Sciatic nerve (tissue), 2 donors: ENCODE results near the gene MYO5A. TPM values are rescaled to one million over a fixed set of nuclear protein-coding genes. Genes with fewer than 3 reads are reported as not detected.
A peak's percentile ranks its signal among the peaks of the same experiment; 100 is the strongest.

Experiments
- ATAC-seq: fragments of 200-7000 bp; cut with Tn5 transposase; one replicate; pipeline ENCODE4 v1.9.1; 2020; ENCODE audit warnings: mild to moderate bottlenecking, moderate library complexity
- DNase-seq: peaks from one replicate; pipeline ENCODE4 v3.0.0-alpha.2; 2020; ENCODE audit warnings: low spot score
- intact Hi-C: fragments of 100-400 bp; cut with DNase I; formaldehyde crosslinking; loops from one replicate; pipeline ENCODE4 v1.14.2; 2022
- total RNA-seq: library from RNA; stranded (reverse); fragmentation: NEBNext Ultra II Directional; extraction: Animal tissue kit (Norgen Biotek cat#: 25700); gene quantifications from one replicate; pipeline ENCODE4 v1.2.1, GENCODE V29; 2021
- donor health status: DM: no; HTN: no; CAD: no.
- donor health status: DM: no; HTN: no; CAD: no.

The MYO5A gene
- total RNA-seq, 1 donor from 2014 or later = 30.2 TPM

GRCh38 chr15:52318729-52319500 is 209.8 kb downstream of the MYO5A start:
- intact Hi-C loops = no loop called here

GRCh38 chr15:52317688-52318087 is 211.0 kb downstream of the MYO5A start:
- DNase-seq (no peak), ATAC-seq (no peak)
- intact Hi-C loops = no loop called here

More at GRCh38 chr15:52318729-52319500, 209.8 kb downstream of the MYO5A start:
- DNase-seq = no peak
- no peak for ATAC-seq

- DNase-seq (no peak), ATAC-seq (no peak)
- intact Hi-C loops = no loop called here
These were observed 211.7 kb downstream of the MYO5A start for GRCh38 chr15:52317022-52317421.

GRCh38 chr15:52309154-52309548 is 219.5 kb downstream of the MYO5A start:
- ATAC-seq (no peak), DNase-seq (no peak)
- intact Hi-C loops = no loop called here

DNA sequence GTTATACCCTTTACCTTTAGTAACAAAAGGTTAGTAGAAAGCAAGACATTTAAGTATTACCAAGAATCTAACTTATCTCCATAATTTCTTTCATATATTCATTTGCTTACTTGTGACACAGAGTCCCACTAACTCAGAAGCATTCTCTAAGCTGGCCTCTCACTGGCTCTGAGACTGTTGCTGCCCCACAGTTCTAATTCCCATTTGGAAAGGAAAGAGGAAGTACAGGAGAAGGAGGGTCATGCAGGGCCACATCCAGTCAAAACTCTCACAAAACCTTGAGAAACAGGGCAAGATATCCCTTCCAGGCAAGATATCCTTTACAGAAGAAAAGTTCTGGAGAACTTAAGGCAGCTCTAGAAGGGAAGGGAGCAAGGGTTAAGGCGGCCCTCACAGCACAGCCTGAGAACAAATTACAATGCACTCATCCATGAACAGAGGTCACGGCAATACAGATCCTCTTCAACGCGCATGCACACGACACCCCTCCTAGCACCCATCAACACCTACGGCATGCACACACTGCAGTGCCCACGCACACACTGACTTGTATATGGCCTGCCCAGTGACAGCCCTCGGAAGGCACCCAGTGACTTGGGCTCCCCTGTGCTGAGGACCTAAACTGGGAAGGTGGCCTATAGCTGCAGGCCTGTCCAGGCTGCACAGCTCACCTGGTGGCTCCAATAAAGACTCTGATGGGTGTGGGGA is 220.1 kb downstream of the MYO5A start:
- ATAC-seq = no peak
- no peak for DNase-seq
- intact Hi-C loops = no loop called here

DNA sequence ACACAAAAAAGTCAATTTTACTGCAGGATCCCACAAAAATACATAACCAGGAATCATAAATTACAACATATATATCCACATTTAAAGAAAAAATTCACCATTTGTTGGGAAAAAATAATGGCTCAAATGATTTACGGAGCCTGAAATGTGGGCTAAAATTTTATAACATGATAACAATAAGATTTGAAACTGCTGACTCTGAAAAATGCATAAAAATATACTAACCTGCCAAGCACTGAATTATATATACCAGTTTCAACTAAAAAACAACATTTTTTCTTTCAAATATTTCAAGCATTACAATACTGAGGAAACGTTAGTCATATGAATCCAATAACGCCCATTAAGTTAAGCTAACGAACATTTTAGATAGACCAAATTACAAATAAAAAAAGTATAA is 220.8 kb downstream of the MYO5A start:
- intact Hi-C loops = no loop called here
- ATAC-seq (no peak), DNase-seq (no peak)

DNA sequence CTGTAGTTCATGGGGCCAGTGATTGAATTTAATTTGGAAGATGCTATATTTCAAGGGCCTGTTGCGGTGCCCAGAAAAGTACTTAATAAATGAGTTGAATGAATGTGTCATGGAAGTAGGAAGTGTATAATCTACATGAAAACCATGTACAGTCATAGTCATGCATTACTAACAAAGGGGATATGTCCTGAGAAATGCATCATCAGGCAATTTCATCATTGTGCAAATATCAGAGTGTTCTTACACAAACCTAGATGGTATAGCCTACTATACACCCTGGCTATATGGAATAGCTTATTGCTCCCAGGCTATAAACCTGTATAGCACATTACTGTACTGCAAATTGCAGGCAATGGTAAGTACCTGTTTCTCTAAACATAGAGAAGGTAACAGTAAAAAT is 222.4 kb downstream of the MYO5A start:
- DNase-seq (no peak), ATAC-seq (no peak)
- intact Hi-C loops = no loop called here

DNA sequence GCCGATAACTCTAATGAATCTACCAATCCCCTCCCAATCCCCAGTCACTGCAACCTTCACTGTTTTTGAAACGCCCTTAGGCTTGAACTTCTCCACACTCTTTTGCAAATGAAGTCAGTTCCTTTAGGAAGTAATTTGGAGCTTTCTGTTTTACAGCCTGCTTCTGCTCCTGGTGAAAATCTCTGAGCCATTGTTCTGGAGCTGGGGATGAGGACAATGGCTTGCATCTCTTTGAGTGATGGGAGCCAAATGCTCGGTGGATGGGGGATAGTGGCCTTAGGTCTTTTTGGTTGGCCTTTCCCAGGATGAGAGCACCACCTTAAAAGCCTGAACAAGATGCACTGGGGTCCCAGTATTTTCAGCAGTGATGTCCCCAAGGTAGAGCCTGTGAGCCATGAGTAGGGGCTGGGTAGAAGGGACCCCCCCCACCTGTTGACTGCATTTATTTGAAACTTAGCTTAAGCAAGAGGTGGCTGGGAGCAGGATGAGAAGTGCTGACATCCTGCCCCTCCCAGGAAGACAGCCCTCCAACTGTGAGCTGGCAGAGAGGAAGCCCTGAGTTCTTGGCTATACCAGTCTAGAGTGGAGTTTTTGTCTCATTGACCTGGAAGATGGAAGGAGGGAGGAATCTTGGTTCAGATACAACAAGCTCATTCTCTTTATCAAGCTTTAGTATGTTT is 225.4 kb downstream of the MYO5A start:
- DNase-seq (no peak), ATAC-seq (no peak)
- intact Hi-C loops = no loop called here

DNA sequence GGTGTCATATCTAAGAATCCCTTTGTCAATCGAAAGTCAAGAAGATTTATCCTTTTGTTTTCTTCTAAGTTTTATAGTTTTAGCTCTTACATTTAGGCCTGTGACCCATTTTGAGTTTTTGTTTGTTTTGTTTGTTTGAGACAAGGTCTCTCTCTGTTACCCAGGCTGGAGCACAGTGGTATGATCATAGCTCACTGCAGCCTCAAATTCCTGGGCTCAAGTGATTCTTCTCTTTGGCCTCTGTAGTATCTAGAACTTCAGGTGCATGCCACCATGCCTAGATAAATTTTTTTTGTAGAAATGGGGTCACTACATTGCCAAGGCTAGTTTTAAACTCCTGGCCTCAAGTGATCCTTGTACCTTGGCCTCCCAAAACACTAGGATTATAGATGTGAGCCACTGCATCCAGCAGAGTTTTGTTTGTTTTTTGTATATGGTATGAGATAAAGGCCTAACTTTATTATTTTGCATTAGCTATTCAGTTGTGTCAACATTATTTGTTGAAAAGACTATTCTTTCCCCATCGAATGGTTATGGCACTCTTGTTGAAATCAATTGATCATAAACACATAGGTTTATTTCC is 227.3 kb downstream of the MYO5A start:
- intact Hi-C loops = no loop called here
- DNase-seq (no peak), ATAC-seq (no peak)

- intact Hi-C loops = no loop called here
- DNase-seq (peak; percentile 69), ATAC-seq (peak; percentile 76)
These were observed 233.2 kb downstream of the MYO5A start, which contains the start of gene MYO5C for GRCh38 chr15:52295421-52296001. Gene MYO5C, minus strand, starts transcription at chr15:52295804. Its CDS starts 168 bp downstream, at chr15:52295636.

DNA sequence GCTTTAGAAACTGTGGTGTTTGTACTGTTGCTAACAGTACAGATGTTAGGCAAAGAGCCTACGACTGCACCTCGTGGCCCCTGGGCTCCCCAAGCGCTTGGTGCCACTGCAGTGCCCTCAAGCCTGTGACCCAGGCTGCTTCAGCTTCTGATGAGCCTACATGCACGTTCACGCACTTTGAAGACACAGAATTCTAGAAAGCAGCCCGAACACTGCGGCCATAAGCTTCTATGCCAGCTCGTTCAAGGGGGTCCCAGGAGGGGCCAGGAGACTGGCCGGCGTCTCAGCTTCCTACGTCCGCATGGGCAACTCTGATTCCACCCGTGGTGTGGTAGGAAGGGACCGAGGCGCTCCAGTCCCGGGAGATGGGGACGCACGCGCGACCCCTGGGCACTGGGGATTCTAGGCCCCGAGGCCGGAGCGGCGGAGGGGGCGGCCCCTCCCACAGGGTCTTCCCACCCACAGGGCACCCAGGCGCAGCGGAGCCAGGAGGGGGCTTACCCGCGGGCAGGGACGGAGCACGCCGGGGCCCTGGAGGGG is 233.7 kb downstream of the MYO5A start:
- ATAC-seq = no peak
- DNase-seq = no peak
- intact Hi-C loops = loop anchor here (5.0 kb wide), 1 partner anchor 653 kb away; no protein-coding TSS in a partner anchor

DNA sequence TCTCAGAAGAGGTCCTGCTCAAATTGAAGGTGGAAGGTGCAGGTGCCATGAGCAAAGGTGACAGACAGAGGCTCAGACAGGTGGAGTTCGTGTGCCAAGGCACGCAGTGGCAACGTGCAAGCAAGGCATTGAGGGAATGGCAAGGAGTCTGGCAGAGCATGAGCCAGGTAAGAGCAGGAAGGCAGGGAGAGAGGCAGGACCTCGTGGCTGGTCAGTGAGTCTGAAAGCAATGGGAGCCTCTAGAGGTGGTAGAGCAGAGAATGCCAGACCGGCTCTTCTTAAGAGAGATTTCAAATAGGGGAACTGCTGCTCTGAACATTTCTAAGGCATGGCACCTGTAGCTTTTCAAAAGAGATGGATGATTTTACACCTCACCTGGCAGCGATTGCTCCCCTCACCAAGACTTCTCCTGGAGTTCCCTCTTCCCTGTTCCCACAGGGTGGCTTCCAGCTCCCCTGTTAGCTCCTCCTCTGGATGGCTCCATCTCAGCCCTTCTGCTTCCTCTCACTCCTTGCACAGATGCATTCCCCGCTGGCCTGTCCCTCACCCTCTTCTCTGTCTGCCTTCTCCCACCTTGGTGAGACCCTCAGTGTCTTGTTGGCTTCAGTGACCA is 235.8 kb downstream of the MYO5A start:
- no peak for ATAC-seq
- intact Hi-C loops = loop anchor here (5.0 kb wide), 1 partner anchor 651 kb away; no protein-coding TSS in a partner anchor
- DNase-seq = no peak

GRCh38 chr15:52291204-52291603 is 237.5 kb downstream of the MYO5A start:
- intact Hi-C loops = loop anchor here (5.0 kb wide), 1 partner anchor 649 kb away; no protein-coding TSS in a partner anchor
- no peak for DNase-seq

GRCh38 chr15:52290800-52291199 is 237.9 kb downstream of the MYO5A start:
- no peak for DNase-seq
- intact Hi-C loops = loop anchor here (5.0 kb wide), 1 partner anchor 648 kb away; no protein-coding TSS in a partner anchor
- no peak for ATAC-seq

More at GRCh38 chr15:52291204-52291603, 237.5 kb downstream of the MYO5A start:
- no peak for ATAC-seq

GRCh38 chr15:52290329-52290728 is 238.4 kb downstream of the MYO5A start:
- DNase-seq (no peak), ATAC-seq (no peak)
- intact Hi-C loops = loop anchor here (5.0 kb wide), 1 partner anchor 648 kb away; no protein-coding TSS in a partner anchor

DNA sequence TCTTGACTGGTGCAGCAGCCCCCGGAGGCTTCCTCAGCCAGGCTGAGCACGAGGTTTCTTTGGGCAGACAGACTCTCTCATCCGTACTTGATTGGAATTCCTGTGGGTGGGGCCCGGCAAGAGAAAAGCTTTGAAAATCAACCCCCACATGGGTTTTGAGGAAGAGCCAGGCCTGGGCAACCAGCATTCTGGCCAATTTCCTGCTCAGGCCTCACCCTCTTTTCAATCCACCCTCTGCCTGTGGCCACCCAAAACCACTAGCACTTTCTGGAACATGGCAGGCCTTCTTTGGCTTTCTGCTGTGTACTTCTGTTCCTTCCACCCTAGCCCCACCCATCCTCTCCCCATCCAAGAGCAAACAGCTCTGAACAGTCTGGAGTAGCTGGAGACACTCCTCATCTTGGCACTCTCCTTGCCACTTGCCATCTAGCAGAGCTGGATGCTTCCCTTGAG is 239.0 kb downstream of the MYO5A start:
- intact Hi-C loops = loop anchor here (5.0 kb wide), 1 partner anchor 647 kb away; no protein-coding TSS in a partner anchor
- ATAC-seq = peak; percentile 60
- no peak for DNase-seq

DNA sequence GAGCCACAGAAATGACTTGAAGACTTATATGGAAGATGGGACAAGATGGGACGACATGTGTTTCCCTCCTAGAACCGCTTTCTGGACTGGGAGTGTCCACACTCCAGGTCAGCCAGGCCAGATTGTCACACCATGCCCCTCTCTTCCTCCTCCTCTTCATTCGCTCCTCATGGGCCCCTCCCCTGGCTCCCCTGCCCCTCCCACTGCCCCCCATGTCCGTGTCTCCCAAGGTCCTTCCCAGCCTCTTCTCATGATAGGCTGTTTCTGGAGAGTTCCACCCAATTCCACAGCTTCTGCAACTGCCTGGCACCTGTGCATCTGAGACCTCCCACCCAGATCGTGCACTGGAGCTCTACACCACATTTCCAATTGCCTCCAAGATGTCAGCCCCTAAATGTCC is 239.7 kb downstream of the MYO5A start:
- intact Hi-C loops = no loop called here
- DNase-seq (no peak), ATAC-seq (no peak)
